H1 (cell line): ENCODE measurements around the gene UTS2R. TPM values are rescaled to one million over a fixed set of nuclear protein-coding genes. Genes with fewer than 3 reads are reported as not detected.
"Not testable (repeated sequence)": the region's sequence is repeated elsewhere in the genome, so short reads cannot be mapped to it uniquely, and the experiment has no call there.

Source experiments
- CTCF ChIA-PET: fragments of 300-600 bp; sonication (Branson Sonifier 250); formaldehyde crosslinking; loops from one replicate; lab custom pipeline; 2021; ENCODE audit not compliant: partially characterized antibody; lab: Charles Lee
- POLR2A ChIA-PET: fragments of 300-600 bp; sonication (Branson Sonifier 250); formaldehyde crosslinking; loops from one replicate; lab custom pipeline; 2021; ENCODE audit warnings: inconsistent platforms; ENCODE audit not compliant: partially characterized antibody; lab: Charles Lee
- DNase-seq, 2 experiments: peaks; one replicate each; pipeline versions ENCODE4 v3.0.0 to v3.0.0-alpha.2; 2010 to 2022; ENCODE audit warnings: low spot score in 2 of 2, low read depth in 1 of 2, mixed read lengths in 1 of 2
- FAIRE-seq: peaks from 2 replicates; lab custom pipeline; 2011; peaks lifted over from hg19 to GRCh38; lab: Jason Lieb, UNC
- H2AFZ ChIP-seq: 2 replicates; pipeline ENCODE4 v1.8.1; 2012; ENCODE audit warnings: low read length, inconsistent platforms
- H2AK5ac ChIP-seq: 2 replicates; pipeline ENCODE4 v1.6.1; 2013; ENCODE audit warnings: low read depth, low read length
- H2BK120ac ChIP-seq: replicated peaks from 2 replicates; pipeline ENCODE3; 2013; ENCODE audit warnings: low read depth, low read length, inconsistent platforms
- H2BK12ac ChIP-seq: 2 replicates; pipeline ENCODE4 v1.6.1; 2013; ENCODE audit warnings: low read depth, low read length
- H2BK15ac ChIP-seq: 2 replicates; pipeline ENCODE4 v1.6.1; 2013; ENCODE audit warnings: low read length
- H2BK20ac ChIP-seq: 2 replicates; pipeline ENCODE4 v1.6.1; 2013; ENCODE audit warnings: low read length
- H2BK5ac ChIP-seq: 2 replicates; pipeline ENCODE4 v1.6.1; 2013; ENCODE audit warnings: low read depth, low read length
- H3K14ac ChIP-seq: 2 replicates; pipeline ENCODE4 v1.6.1; 2013; ENCODE audit warnings: inconsistent platforms; ENCODE audit not compliant: insufficient read length
- H3K18ac ChIP-seq: 2 replicates; pipeline ENCODE4 v1.6.1; 2013; ENCODE audit warnings: low read length; ENCODE audit errors: extremely low read depth
- H3K23ac ChIP-seq: 2 replicates; pipeline ENCODE4 v1.6.1; 2013; ENCODE audit warnings: inconsistent platforms; ENCODE audit not compliant: insufficient read length
- H3K23me2 ChIP-seq: 2 replicates; pipeline ENCODE4 v1.6.1; 2013; ENCODE audit warnings: low read depth, low read length
- H3K27ac ChIP-seq: 2 replicates; pipeline ENCODE4 v1.6.1; 2011; ENCODE audit warnings: low read depth, low read length, inconsistent platforms
- H3K27me3 ChIP-seq, 4 experiments: replicated peaks in 1 of 4; 1 replicate in 1 of 4; 2 replicates in 3 of 4; pipeline versions ENCODE4 v1.6.1 to v1.8.1; 2011 to 2013; ENCODE audit warnings: low read length in 3 of 4, mild to moderate bottlenecking in 3 of 4, inconsistent platforms in 2 of 4, mixed read lengths in 2 of 4, moderate library complexity in 1 of 4; ENCODE audit not compliant: control insufficient read depth in 3 of 4, insufficient read depth in 3 of 4; ENCODE audit errors: extremely low read depth in 1 of 4
- H3K36me3 ChIP-seq, 4 experiments: 2 replicates each; pipeline versions ENCODE4 v1.6.1 to v1.8.1; 2011 to 2013; ENCODE audit warnings: mild to moderate bottlenecking in 4 of 4, low read length in 3 of 4, moderate library complexity in 2 of 4, control low read depth in 1 of 4, inconsistent platforms in 1 of 4; ENCODE audit not compliant: insufficient read depth in 4 of 4, control insufficient read depth in 2 of 4
- H3K4ac ChIP-seq: replicated peaks from 2 replicates; pipeline ENCODE3; 2013; ENCODE audit warnings: low read length, low read depth, mixed read lengths, inconsistent platforms; ENCODE audit not compliant: insufficient read length
- H3K4me1 ChIP-seq, 4 experiments: replicated peaks in 1 of 4; 1 replicate in 1 of 4; 2 replicates in 3 of 4; pipeline versions ENCODE4 v1.6.1 to v1.8.1; 2011 to 2013; ENCODE audit warnings: low read length in 3 of 4, inconsistent platforms in 2 of 4, mixed read lengths in 1 of 4; ENCODE audit not compliant: insufficient read depth in 4 of 4, control insufficient read depth in 3 of 4
- H3K4me2 ChIP-seq, 2 experiments: 2 replicates each; pipeline versions ENCODE4 v1.6.1 to v1.8.1; 2011 to 2013; ENCODE audit warnings: low read depth in 2 of 2, low read length in 2 of 2, control low read depth in 1 of 2, inconsistent platforms in 1 of 2, mild to moderate bottlenecking in 1 of 2; ENCODE audit not compliant: insufficient read depth in 1 of 2
- H3K4me3 ChIP-seq, 4 experiments: fragments of 200-600, 300-600 bp in 1 of 4; sonication (generic), shearing (Covaris generic), sonication (Bioruptor Twin) in 1 of 4; 2 replicates each; pipeline versions ENCODE4 v1.5.1 to v1.8.1; 2011 to 2016; ENCODE audit warnings: low read length in 4 of 4, low read depth in 3 of 4, control low read depth in 2 of 4, inconsistent platforms in 2 of 4, mild to moderate bottlenecking in 2 of 4, mixed read lengths in 1 of 4, moderate library complexity in 1 of 4; ENCODE audit not compliant: insufficient read depth in 2 of 4; ENCODE audit errors: extremely low read depth in 1 of 4
- H3K56ac ChIP-seq: replicated peaks from 2 replicates; pipeline ENCODE3; 2013; ENCODE audit warnings: low read depth, mild to moderate bottlenecking, mixed read lengths, low read length, inconsistent platforms; ENCODE audit not compliant: insufficient read length
- H3K79me1 ChIP-seq: 2 replicates; pipeline ENCODE4 v1.6.1; 2013; ENCODE audit warnings: low read depth, low read length, control low read depth
- H3K79me2 ChIP-seq, 2 experiments: 2 replicates each; pipeline versions ENCODE4 v1.6.1 to v1.8.1; 2012 to 2013; ENCODE audit warnings: low read length in 2 of 2, mild to moderate bottlenecking in 2 of 2, inconsistent platforms in 1 of 2; ENCODE audit not compliant: insufficient read depth in 2 of 2, control insufficient read depth in 1 of 2
- H3K9ac ChIP-seq, 4 experiments: replicated peaks in 1 of 4; 1 replicate in 1 of 4; 2 replicates in 3 of 4; pipeline versions ENCODE4 v1.6.1 to v1.8.1; 2011 to 2013; ENCODE audit warnings: low read depth in 3 of 4, low read length in 3 of 4, control low read depth in 2 of 4, mild to moderate bottlenecking in 2 of 4, moderate library complexity in 2 of 4, inconsistent platforms in 1 of 4; ENCODE audit errors: extremely low read depth in 1 of 4
- H3K9me3 ChIP-seq, 2 experiments: 2 replicates each; pipeline versions ENCODE4 v1.6.1 to v1.8.1; 2012 to 2013; ENCODE audit warnings: mild to moderate bottlenecking in 2 of 2, moderate library complexity in 2 of 2, control low read depth in 1 of 2, inconsistent platforms in 1 of 2, low read depth in 1 of 2, low read length in 1 of 2, mixed read lengths in 1 of 2; ENCODE audit not compliant: insufficient read depth in 2 of 2
- H4K20me1 ChIP-seq, 2 experiments: replicated peaks in 1 of 2; 2 replicates each; pipeline versions ENCODE3 to v1.8.1; 2011 to 2013; ENCODE audit warnings: inconsistent platforms in 2 of 2, low read length in 2 of 2, mild to moderate bottlenecking in 1 of 2; ENCODE audit not compliant: insufficient read depth in 2 of 2, control insufficient read depth in 1 of 2
- H4K5ac ChIP-seq: 2 replicates; pipeline ENCODE4 v1.6.1; 2013; ENCODE audit warnings: low read length, low read depth, mixed read lengths, inconsistent platforms; ENCODE audit not compliant: insufficient read length
- H4K8ac ChIP-seq: 2 replicates; pipeline ENCODE4 v1.8.0; 2013; ENCODE audit warnings: mild to moderate bottlenecking, moderate library complexity, low read length, inconsistent platforms; ENCODE audit not compliant: insufficient read depth; ENCODE audit errors: extremely low read depth
- H4K91ac ChIP-seq: replicated peaks from 2 replicates; pipeline ENCODE3; 2013; ENCODE audit warnings: low read length, mixed read lengths, inconsistent platforms; ENCODE audit not compliant: insufficient read length
- WGBS, 2 experiments: shearing (Covaris generic) in 1 of 2; methylation state at CpG; one replicate each; pipeline versions ENCODE4 v1.1.6 to v1.1.7; 2013 to 2015; ENCODE audit warnings: low lambda C conversion rate in 2 of 2, mixed read lengths in 2 of 2, inconsistent platforms in 1 of 2, low coverage in 1 of 2, missing lambda C conversion rate in 1 of 2; ENCODE audit not compliant: insufficient replicate concordance in 2 of 2, insufficient coverage in 1 of 2, insufficient read length in 1 of 2; ENCODE audit errors: extremely low coverage in 1 of 2, missing lambda C conversion rate in 1 of 2; 5-methylcytosine and 5-hydroxymethylcytosine counted together
- polyA plus RNA-seq, 7 experiments: library from polyadenylated mRNA; depleted of rRNA in 3 of 7; stranded (reverse) in 5 of 7; unstranded in 2 of 7; fragments of >200 nt in 5 of 7; fragments of 200-250 nt in 2 of 7; gene quantifications; 1 replicate in 5 of 7; 2 replicates in 1 of 7; 4 replicates in 1 of 7; pipeline versions ENCODE4 v1.2.1 to v1.2.3, GENCODE V29; 2011 to 2013; ENCODE audit warnings: missing spikeins in 2 of 7, mixed read lengths in 2 of 7
- total RNA-seq: library from RNA; stranded (reverse); fragmentation: NEBNext Ultra II Directional; extraction: Animal tissue kit (Norgen Biotek cat#: 25700); gene quantifications from 2 replicates; pipeline ENCODE4 v1.2.1, GENCODE V29; 2021

The UTS2R gene
- total and polyA plus RNA-seq, 2 of the 8 experiments (the other 6 are each of a cell fraction or from before 2014, with no cell fraction given) = 0.27 TPM; not detected in 1

DNA sequence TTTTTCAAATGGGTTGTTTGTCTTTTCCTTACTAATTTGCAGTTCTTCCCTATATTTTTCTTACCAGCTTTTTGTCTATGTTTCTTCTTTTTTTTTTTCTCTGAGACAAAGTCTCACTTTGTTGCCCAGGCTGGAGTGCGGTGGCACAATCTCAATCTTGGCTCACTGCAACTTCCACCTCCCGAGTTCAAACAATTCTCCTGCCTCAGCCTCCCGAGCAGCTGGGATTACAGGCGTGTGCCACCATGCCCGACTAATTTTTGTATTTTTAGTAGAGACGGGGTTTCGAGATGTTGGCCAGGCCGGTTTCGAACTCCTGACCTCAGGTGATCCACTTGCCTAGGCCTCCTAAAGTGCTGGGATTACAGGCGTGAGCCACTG lies 1.5 kb downstream of the UTS2R start:
- H4K91ac ChIP-seq, H2BK20ac ChIP-seq: not testable (repeated sequence)

More for the DNA sequence above, 1.5 kb downstream of the UTS2R start:
- H2AFZ ChIP-seq, H3K27ac ChIP-seq, H3K23me2 ChIP-seq, H3K4me2 ChIP-seq, DNase-seq, H2BK120ac ChIP-seq, H3K56ac ChIP-seq, H3K4me3 ChIP-seq, H3K79me1 ChIP-seq, H3K18ac ChIP-seq, H2AK5ac ChIP-seq, H4K5ac ChIP-seq, H2BK12ac ChIP-seq, H2BK15ac ChIP-seq, H3K9ac ChIP-seq, H3K4me1 ChIP-seq, H3K36me3 ChIP-seq, H3K4ac ChIP-seq, H3K23ac ChIP-seq, H3K9me3 ChIP-seq, FAIRE-seq, H3K79me2 ChIP-seq, POLR2A ChIA-PET, H4K8ac ChIP-seq, H4K20me1 ChIP-seq, H3K14ac ChIP-seq, H2BK5ac ChIP-seq: not testable (repeated sequence)
- CTCF ChIA-PET = interaction anchor here (2.5 kb wide), 1 partner anchor 12 kb away, joined by 6 read pairs; no protein-coding TSS in a partner anchor
- H3K27me3 ChIP-seq = peaks cover 29 to 65% (median 53%) of the 10 kb centered on the region in 4 experiments
- WGBS, 2 experiments = 89% methylated on average over 10 of the region's 10 CpGs; no CpG with 5 or more reads in 1 of the 2 experiments
